KG1 (cell line): ENCODE results near the gene TUB.

Experiments
- DNase-seq: peaks from one replicate; lab custom pipeline; 2025; lab: John Stamatoyannopoulos, UW

Gene TUB

GRCh38 chr11:8045839-8046238 lies 35.2 kb upstream of the TUB start:
- DNase-seq = no peak

GRCh38 chr11:8047382-8047781 lies 33.6 kb upstream of the TUB start:
- DNase-seq = no peak

- no peak for DNase-seq
Measured at GRCh38 chr11:8049084-8049483, 31.9 kb upstream of the TUB start.

- DNase-seq = no peak
Measured at GRCh38 chr11:8055091-8055835, 25.7 kb upstream of the TUB start.

- DNase-seq = no peak
Measured at GRCh38 chr11:8055836-8056526, 25.0 kb upstream of the TUB start.

- no peak for DNase-seq
Measured at GRCh38 chr11:8056810-8057463, 24.1 kb upstream of the TUB start.

- no peak for DNase-seq
Measured at GRCh38 chr11:8058216-8058615, 22.8 kb upstream of the TUB start.

GRCh38 chr11:8059030-8059429 lies 22.0 kb upstream of the TUB start:
- DNase-seq = no peak

- DNase-seq = no peak
Measured at GRCh38 chr11:8059571-8060011, 21.4 kb upstream of the TUB start.

- DNase-seq = no peak
Measured at GRCh38 chr11:8060146-8060719, 20.8 kb upstream of the TUB start.

- DNase-seq = no peak
Measured at GRCh38 chr11:8060801-8061554, 20.0 kb upstream of the TUB start.

- DNase-seq = no peak
Measured at GRCh38 chr11:8061555-8062428, 19.2 kb upstream of the TUB start.

- DNase-seq = no peak
Measured at GRCh38 chr11:8062781-8063257, 18.2 kb upstream of the TUB start.

- DNase-seq = no peak
Measured at GRCh38 chr11:8063324-8063723, 17.7 kb upstream of the TUB start.

- no peak for DNase-seq
Measured at GRCh38 chr11:8065031-8065430, 16.0 kb upstream of the TUB start.

- no peak for DNase-seq
Measured at GRCh38 chr11:8066036-8066910, 14.7 kb upstream of the TUB start.

GRCh38 chr11:8066911-8067455 lies 14.0 kb upstream of the TUB start:
- DNase-seq = no peak

GRCh38 chr11:8067567-8067928 lies 13.5 kb upstream of the TUB start:
- DNase-seq = no peak

- DNase-seq = no peak
Measured at GRCh38 chr11:8067929-8068575, 13.0 kb upstream of the TUB start.
